H1 (cell line): ENCODE results near the gene KLHL5. TPM values are rescaled to one million over a fixed set of nuclear protein-coding genes. Genes with fewer than 3 reads are reported as not detected.

Experiments
- CTCF ChIA-PET: fragments of 300-600 bp; sonication (Branson Sonifier 250); formaldehyde crosslinking; loops from one replicate; lab custom pipeline; 2021; ENCODE audit not compliant: partially characterized antibody; lab: Charles Lee
- POLR2A ChIA-PET: fragments of 300-600 bp; sonication (Branson Sonifier 250); formaldehyde crosslinking; loops from one replicate; lab custom pipeline; 2021; ENCODE audit warnings: inconsistent platforms; ENCODE audit not compliant: partially characterized antibody; lab: Charles Lee
- DNase-seq, 2 experiments: peaks; one replicate each; pipeline versions ENCODE4 v3.0.0 to v3.0.0-alpha.2; 2010 to 2022; ENCODE audit warnings: low spot score in 2 of 2, low read depth in 1 of 2, mixed read lengths in 1 of 2
- FAIRE-seq: peaks from 2 replicates; lab custom pipeline; 2011; peaks lifted over from hg19 to GRCh38; lab: Jason Lieb, UNC
- H2AFZ ChIP-seq: 2 replicates; pipeline ENCODE4 v1.8.1; 2012; ENCODE audit warnings: low read length, inconsistent platforms
- H2AK5ac ChIP-seq: 2 replicates; pipeline ENCODE4 v1.6.1; 2013; ENCODE audit warnings: low read depth, low read length
- H2BK120ac ChIP-seq: replicated peaks from 2 replicates; pipeline ENCODE3; 2013; ENCODE audit warnings: low read depth, low read length, inconsistent platforms
- H2BK12ac ChIP-seq: 2 replicates; pipeline ENCODE4 v1.6.1; 2013; ENCODE audit warnings: low read depth, low read length
- H2BK15ac ChIP-seq: 2 replicates; pipeline ENCODE4 v1.6.1; 2013; ENCODE audit warnings: low read length
- H2BK20ac ChIP-seq: 2 replicates; pipeline ENCODE4 v1.6.1; 2013; ENCODE audit warnings: low read length
- H2BK5ac ChIP-seq: 2 replicates; pipeline ENCODE4 v1.6.1; 2013; ENCODE audit warnings: low read depth, low read length
- H3K14ac ChIP-seq: 2 replicates; pipeline ENCODE4 v1.6.1; 2013; ENCODE audit warnings: inconsistent platforms; ENCODE audit not compliant: insufficient read length
- H3K18ac ChIP-seq: 2 replicates; pipeline ENCODE4 v1.6.1; 2013; ENCODE audit warnings: low read length; ENCODE audit errors: extremely low read depth
- H3K23ac ChIP-seq: 2 replicates; pipeline ENCODE4 v1.6.1; 2013; ENCODE audit warnings: inconsistent platforms; ENCODE audit not compliant: insufficient read length
- H3K23me2 ChIP-seq: 2 replicates; pipeline ENCODE4 v1.6.1; 2013; ENCODE audit warnings: low read depth, low read length
- H3K27ac ChIP-seq: 2 replicates; pipeline ENCODE4 v1.6.1; 2011; ENCODE audit warnings: low read depth, low read length, inconsistent platforms
- H3K27me3 ChIP-seq, 4 experiments: replicated peaks in 1 of 4; 1 replicate in 1 of 4; 2 replicates in 3 of 4; pipeline versions ENCODE4 v1.6.1 to v1.8.1; 2011 to 2013; ENCODE audit warnings: low read length in 3 of 4, mild to moderate bottlenecking in 3 of 4, inconsistent platforms in 2 of 4, mixed read lengths in 2 of 4, moderate library complexity in 1 of 4; ENCODE audit not compliant: control insufficient read depth in 3 of 4, insufficient read depth in 3 of 4; ENCODE audit errors: extremely low read depth in 1 of 4
- H3K36me3 ChIP-seq, 4 experiments: 2 replicates each; pipeline versions ENCODE4 v1.6.1 to v1.8.1; 2011 to 2013; ENCODE audit warnings: mild to moderate bottlenecking in 4 of 4, low read length in 3 of 4, moderate library complexity in 2 of 4, control low read depth in 1 of 4, inconsistent platforms in 1 of 4; ENCODE audit not compliant: insufficient read depth in 4 of 4, control insufficient read depth in 2 of 4
- H3K4ac ChIP-seq: replicated peaks from 2 replicates; pipeline ENCODE3; 2013; ENCODE audit warnings: low read length, low read depth, mixed read lengths, inconsistent platforms; ENCODE audit not compliant: insufficient read length
- H3K4me1 ChIP-seq, 4 experiments: replicated peaks in 1 of 4; 1 replicate in 1 of 4; 2 replicates in 3 of 4; pipeline versions ENCODE4 v1.6.1 to v1.8.1; 2011 to 2013; ENCODE audit warnings: low read length in 3 of 4, inconsistent platforms in 2 of 4, mixed read lengths in 1 of 4; ENCODE audit not compliant: insufficient read depth in 4 of 4, control insufficient read depth in 3 of 4
- H3K4me2 ChIP-seq, 2 experiments: 2 replicates each; pipeline versions ENCODE4 v1.6.1 to v1.8.1; 2011 to 2013; ENCODE audit warnings: low read depth in 2 of 2, low read length in 2 of 2, control low read depth in 1 of 2, inconsistent platforms in 1 of 2, mild to moderate bottlenecking in 1 of 2; ENCODE audit not compliant: insufficient read depth in 1 of 2
- H3K4me3 ChIP-seq, 4 experiments: fragments of 200-600, 300-600 bp in 1 of 4; sonication (generic), shearing (Covaris generic), sonication (Bioruptor Twin) in 1 of 4; 2 replicates each; pipeline versions ENCODE4 v1.5.1 to v1.8.1; 2011 to 2016; ENCODE audit warnings: low read length in 4 of 4, low read depth in 3 of 4, control low read depth in 2 of 4, inconsistent platforms in 2 of 4, mild to moderate bottlenecking in 2 of 4, mixed read lengths in 1 of 4, moderate library complexity in 1 of 4; ENCODE audit not compliant: insufficient read depth in 2 of 4; ENCODE audit errors: extremely low read depth in 1 of 4
- H3K56ac ChIP-seq: replicated peaks from 2 replicates; pipeline ENCODE3; 2013; ENCODE audit warnings: low read depth, mild to moderate bottlenecking, mixed read lengths, low read length, inconsistent platforms; ENCODE audit not compliant: insufficient read length
- H3K79me1 ChIP-seq: 2 replicates; pipeline ENCODE4 v1.6.1; 2013; ENCODE audit warnings: low read depth, low read length, control low read depth
- H3K79me2 ChIP-seq, 2 experiments: 2 replicates each; pipeline versions ENCODE4 v1.6.1 to v1.8.1; 2012 to 2013; ENCODE audit warnings: low read length in 2 of 2, mild to moderate bottlenecking in 2 of 2, inconsistent platforms in 1 of 2; ENCODE audit not compliant: insufficient read depth in 2 of 2, control insufficient read depth in 1 of 2
- H3K9ac ChIP-seq, 4 experiments: replicated peaks in 1 of 4; 1 replicate in 1 of 4; 2 replicates in 3 of 4; pipeline versions ENCODE4 v1.6.1 to v1.8.1; 2011 to 2013; ENCODE audit warnings: low read depth in 3 of 4, low read length in 3 of 4, control low read depth in 2 of 4, mild to moderate bottlenecking in 2 of 4, moderate library complexity in 2 of 4, inconsistent platforms in 1 of 4; ENCODE audit errors: extremely low read depth in 1 of 4
- H3K9me3 ChIP-seq, 2 experiments: 2 replicates each; pipeline versions ENCODE4 v1.6.1 to v1.8.1; 2012 to 2013; ENCODE audit warnings: mild to moderate bottlenecking in 2 of 2, moderate library complexity in 2 of 2, control low read depth in 1 of 2, inconsistent platforms in 1 of 2, low read depth in 1 of 2, low read length in 1 of 2, mixed read lengths in 1 of 2; ENCODE audit not compliant: insufficient read depth in 2 of 2
- H4K20me1 ChIP-seq, 2 experiments: replicated peaks in 1 of 2; 2 replicates each; pipeline versions ENCODE3 to v1.8.1; 2011 to 2013; ENCODE audit warnings: inconsistent platforms in 2 of 2, low read length in 2 of 2, mild to moderate bottlenecking in 1 of 2; ENCODE audit not compliant: insufficient read depth in 2 of 2, control insufficient read depth in 1 of 2
- H4K5ac ChIP-seq: 2 replicates; pipeline ENCODE4 v1.6.1; 2013; ENCODE audit warnings: low read length, low read depth, mixed read lengths, inconsistent platforms; ENCODE audit not compliant: insufficient read length
- H4K8ac ChIP-seq: 2 replicates; pipeline ENCODE4 v1.8.0; 2013; ENCODE audit warnings: mild to moderate bottlenecking, moderate library complexity, low read length, inconsistent platforms; ENCODE audit not compliant: insufficient read depth; ENCODE audit errors: extremely low read depth
- H4K91ac ChIP-seq: replicated peaks from 2 replicates; pipeline ENCODE3; 2013; ENCODE audit warnings: low read length, mixed read lengths, inconsistent platforms; ENCODE audit not compliant: insufficient read length
- CBX5 ChIP-seq: fragments of 300-800, 300-1000 bp; sonication (generic); IDR thresholded peaks from 2 replicates; pipeline ENCODE4 v1.7.1; 2016; ENCODE audit warnings: antibody characterized with exemption, low read length, low read depth
- CHD2 ChIP-seq: IDR thresholded peaks from 2 replicates; pipeline ENCODE4 v1.6.1; 2012; ENCODE audit warnings: low read length, improper control_type of control experiment
- EZH2 ChIP-seq: fragments of 200-600 bp; sonication (generic); IDR thresholded peaks from 2 replicates; pipeline ENCODE4 v1.7.1; 2012; ENCODE audit warnings: low read depth, mild to moderate bottlenecking, moderate library complexity, low read length, inconsistent platforms; ENCODE audit not compliant: severe bottlenecking
- GABPA ChIP-seq: IDR thresholded peaks from 2 replicates; pipeline ENCODE4 v1.6.1; 2011; ENCODE audit warnings: mild to moderate bottlenecking, low read length, moderate library complexity, borderline replicate concordance; ENCODE audit not compliant: insufficient read depth
- JUN ChIP-seq: IDR thresholded peaks from 2 replicates; pipeline ENCODE4 v1.6.1; 2011; ENCODE audit warnings: low read depth, mild to moderate bottlenecking, improper control_type of control experiment, low read length
- KDM4A ChIP-seq: IDR thresholded peaks from one replicate; pipeline ENCODE4 v1.7.1; 2012; ENCODE audit warnings: low read depth, mild to moderate bottlenecking, moderate library complexity, low read length, inconsistent platforms; ENCODE audit not compliant: severe bottlenecking
- MAFK ChIP-seq: IDR thresholded peaks from 2 replicates; pipeline ENCODE4 v1.6.1; 2012; ENCODE audit warnings: low read depth, mild to moderate bottlenecking, improper control_type of control experiment, low read length
- NANOG ChIP-seq: IDR thresholded peaks from 2 replicates; pipeline ENCODE4 v1.6.1; 2011; ENCODE audit warnings: low read length, low read depth, mild to moderate bottlenecking, inconsistent platforms; ENCODE audit not compliant: insufficient read depth, poor library complexity, severe bottlenecking
- PHF8 ChIP-seq: fragments of 200-600 bp; sonication (generic); conservative IDR thresholded peaks from 2 replicates; pipeline ENCODE4 v1.7.1; 2012; ENCODE audit warnings: low read depth, mild to moderate bottlenecking, inconsistent platforms, low read length, moderate library complexity
- SIRT6 ChIP-seq: IDR thresholded peaks from one replicate; pipeline ENCODE4 v1.7.1; 2012; ENCODE audit warnings: low read length, inconsistent platforms
- SP1 ChIP-seq: IDR thresholded peaks from 2 replicates; pipeline ENCODE4 v1.6.1; 2011; ENCODE audit warnings: low read depth, low read length
- SP4 ChIP-seq: IDR thresholded peaks from 2 replicates; pipeline ENCODE4 v1.6.1; 2012; ENCODE audit warnings: low read length, inconsistent platforms
- TBP ChIP-seq: IDR thresholded peaks from 2 replicates; pipeline ENCODE4 v1.6.1; 2011; ENCODE audit warnings: low read depth, low read length, improper control_type of control experiment
- TEAD4 ChIP-seq: IDR thresholded peaks from 2 replicates; pipeline ENCODE4 v1.6.1; 2012; ENCODE audit warnings: low read depth, low read length, inconsistent platforms, mixed read lengths
- WGBS, 2 experiments: shearing (Covaris generic) in 1 of 2; methylation state at CpG; one replicate each; pipeline versions ENCODE4 v1.1.6 to v1.1.7; 2013 to 2015; ENCODE audit warnings: low lambda C conversion rate in 2 of 2, mixed read lengths in 2 of 2, inconsistent platforms in 1 of 2, low coverage in 1 of 2, missing lambda C conversion rate in 1 of 2; ENCODE audit not compliant: insufficient replicate concordance in 2 of 2, insufficient coverage in 1 of 2, insufficient read length in 1 of 2; ENCODE audit errors: extremely low coverage in 1 of 2, missing lambda C conversion rate in 1 of 2; 5-methylcytosine and 5-hydroxymethylcytosine counted together
- polyA plus RNA-seq, 7 experiments: library from polyadenylated mRNA; depleted of rRNA in 3 of 7; stranded (reverse) in 5 of 7; unstranded in 2 of 7; fragments of >200 nt in 5 of 7; fragments of 200-250 nt in 2 of 7; gene quantifications; 1 replicate in 5 of 7; 2 replicates in 1 of 7; 4 replicates in 1 of 7; pipeline versions ENCODE4 v1.2.1 to v1.2.3, GENCODE V29; 2011 to 2013; ENCODE audit warnings: missing spikeins in 2 of 7, mixed read lengths in 2 of 7
- total RNA-seq: library from RNA; stranded (reverse); fragmentation: NEBNext Ultra II Directional; extraction: Animal tissue kit (Norgen Biotek cat#: 25700); gene quantifications from 2 replicates; pipeline ENCODE4 v1.2.1, GENCODE V29; 2021

Gene KLHL5
- total and polyA plus RNA-seq, 2 of the 8 experiments (the other 6 are each of a cell fraction or from before 2014, with no cell fraction given): 13.0 to 23.6 TPM

DNA sequence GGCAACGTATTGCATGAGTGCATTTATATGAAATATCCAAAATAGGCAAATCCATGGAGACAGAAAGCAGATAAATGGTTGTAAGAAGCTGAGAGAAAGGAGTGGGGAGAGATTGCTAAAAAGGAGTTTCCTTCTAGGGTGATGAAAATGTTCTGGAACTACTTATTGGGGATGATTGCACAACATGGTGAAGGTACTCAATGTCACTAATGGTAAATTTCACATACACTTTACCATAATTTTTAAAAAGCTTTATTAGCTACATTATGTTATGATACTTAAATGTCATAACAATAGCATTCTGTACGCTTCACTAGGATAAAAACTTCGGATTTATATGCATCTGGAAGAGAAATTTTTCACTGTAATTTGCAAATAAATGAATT is 63.6 kb downstream of the KLHL5 start:
- Histone ChIP-seq H3K27ac (no peak overlapping the region), H2AFZ (no peak overlapping the region), H3K9ac (no peak overlapping the region), H2BK20ac (no peak overlapping the region), H3K14ac (no peak overlapping the region), H3K18ac (no peak overlapping the region), H2BK5ac (no peak overlapping the region), H4K20me1 (no peaks in the 10 kb centered on the region), H4K91ac (no peak overlapping the region), H2BK120ac (no peak overlapping the region), H3K79me2 (no peaks in the 10 kb centered on the region), H3K9me3 (peaks cover 2 to 4% of the 10 kb centered on the region in 2 experiments; a peak in 2 of 4 replicates), H3K27me3 (no peaks in the 10 kb centered on the region), H3K79me1 (no peaks in the 10 kb centered on the region), H2BK12ac (no peak overlapping the region), H2AK5ac (0 out of 2 replicates have a peak overlapping the region, but pooled peaks have one; percentile 28), H4K5ac (no peak overlapping the region), H3K4me3 (no peak overlapping the region), H3K4ac (no peak overlapping the region), H3K36me3 (peaks cover 0 to 4% (median 0%) of the 10 kb centered on the region in 4 experiments; a peak in 2 of 8 replicates), H4K8ac (no peak overlapping the region), H3K56ac (no peak overlapping the region), H3K23ac (no peak overlapping the region), H3K23me2 (no peaks in the 10 kb centered on the region), H3K4me1 (no peaks in the 10 kb centered on the region), H3K4me2 (no peak overlapping the region), H2BK15ac (no peak overlapping the region)
- DNase-seq: no peak
- no peak for FAIRE-seq
- no peak for TF ChIP-seq CHD2
- TF ChIP-seq PHF8: no peak
- no peak for TF ChIP-seq SP4
- TF ChIP-seq TBP: no peak
- no peak for TF ChIP-seq NANOG
- no peak for TF ChIP-seq MAFK
- TF ChIP-seq EZH2: no peak
- TF ChIP-seq CBX5: no peak
- TF ChIP-seq TEAD4: no peak
- no peak for TF ChIP-seq GABPA
- no peak for TF ChIP-seq SP1
- TF ChIP-seq SIRT6: no peak
- TF ChIP-seq KDM4A: no peak
- TF ChIP-seq JUN: no peak
- WGBS, 2 experiments: 93% methylated on average over 3 of the region's 3 CpGs; no CpG with 5 or more reads in 1 of the 2 experiments
- ChIA-PET POLR2A (no interaction called here), CTCF (interaction anchor here (1.9 kb wide), 1 partner anchor 9 kb away, joined by 5 read pairs; no protein-coding TSS in a partner anchor)
